Measurements from ENCODE around the gene LRCOL1.
"Not testable (repeated sequence)": the region's sequence is repeated elsewhere in the genome, so short reads cannot be mapped to it uniquely, and the experiment has no call there.

The LRCOL1 gene

DNA sequence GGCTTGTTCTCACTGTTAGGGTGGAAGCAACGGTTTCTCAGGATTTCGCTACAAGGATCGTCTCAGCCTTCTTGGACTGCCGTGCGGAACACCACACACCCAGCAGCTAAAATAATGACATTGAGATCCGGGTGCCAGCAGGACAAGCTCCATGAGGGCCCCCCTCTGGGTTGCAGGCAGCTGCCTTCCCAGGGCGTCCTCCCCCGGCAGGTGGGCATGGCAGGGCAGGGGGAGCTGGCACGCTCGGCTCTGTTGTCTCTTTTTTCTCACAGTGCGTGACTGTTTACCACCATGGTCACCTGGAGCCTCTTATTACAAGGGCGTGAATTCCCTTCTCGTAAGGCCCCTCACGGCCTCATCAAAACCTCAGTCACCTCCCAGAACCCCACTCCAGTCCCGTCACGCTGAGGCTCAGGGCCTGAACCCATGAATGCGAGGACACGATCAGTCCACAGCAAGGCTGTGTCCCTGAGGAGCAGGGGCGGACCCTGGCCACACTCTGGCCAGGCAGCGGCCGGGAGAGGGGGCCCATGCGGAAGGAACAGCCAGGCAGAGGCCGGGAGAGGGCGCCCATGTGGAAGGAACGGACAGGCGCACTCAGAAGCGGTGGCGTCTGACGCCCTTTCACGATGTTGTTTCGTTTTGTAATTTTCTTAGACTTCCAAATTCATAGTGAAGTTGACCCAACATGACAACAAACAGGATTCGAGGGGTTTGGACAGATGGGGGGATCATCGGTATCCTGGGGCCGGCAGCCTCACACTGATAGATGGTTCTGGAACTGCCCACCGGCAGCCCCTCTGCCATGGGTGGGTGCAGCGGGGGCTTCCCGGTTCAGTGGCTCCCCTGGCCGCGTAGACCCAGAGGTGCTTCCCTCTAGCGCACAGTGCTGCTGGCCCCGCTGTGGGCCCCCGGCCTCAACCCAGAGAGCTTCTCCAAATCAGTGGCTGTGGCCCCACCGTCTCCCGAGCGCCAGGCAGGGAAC, 10.0 kb downstream of the LRCOL1 start:
- DNase-seq (ENCODE audit: low read depth): no peak

GRCh38 chr12:132599502-132599901, 10.9 kb downstream of the LRCOL1 start:
- DNase-seq (ENCODE audit: low read depth): not testable (repeated sequence)

- no peak for DNase-seq (ENCODE audit: low read depth)
These were observed 12.8 kb downstream of the LRCOL1 start for GRCh38 chr12:132597333-132598316.

DNA sequence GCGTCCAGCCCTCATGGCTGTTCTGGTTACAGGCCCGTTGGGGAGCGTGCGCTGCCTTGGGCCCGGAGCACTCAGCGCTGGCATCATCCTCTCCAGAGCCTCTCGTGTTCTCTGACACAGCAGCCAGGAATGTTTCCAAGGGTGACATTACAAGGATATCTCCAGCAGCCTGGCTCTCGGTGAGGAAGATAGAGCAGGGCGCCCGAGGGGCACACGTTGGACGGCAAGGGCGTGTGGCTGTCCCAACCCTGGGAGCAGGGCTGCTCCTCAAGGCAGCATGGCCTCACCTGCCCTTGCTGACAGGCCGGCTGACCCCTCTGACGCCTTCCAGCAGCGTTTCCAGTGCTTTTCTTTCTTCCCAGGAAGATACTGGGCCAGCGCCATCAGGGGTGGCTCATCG, 14.4 kb downstream of the LRCOL1 start:
- DNase-seq (ENCODE audit: low read depth): no peak

DNA sequence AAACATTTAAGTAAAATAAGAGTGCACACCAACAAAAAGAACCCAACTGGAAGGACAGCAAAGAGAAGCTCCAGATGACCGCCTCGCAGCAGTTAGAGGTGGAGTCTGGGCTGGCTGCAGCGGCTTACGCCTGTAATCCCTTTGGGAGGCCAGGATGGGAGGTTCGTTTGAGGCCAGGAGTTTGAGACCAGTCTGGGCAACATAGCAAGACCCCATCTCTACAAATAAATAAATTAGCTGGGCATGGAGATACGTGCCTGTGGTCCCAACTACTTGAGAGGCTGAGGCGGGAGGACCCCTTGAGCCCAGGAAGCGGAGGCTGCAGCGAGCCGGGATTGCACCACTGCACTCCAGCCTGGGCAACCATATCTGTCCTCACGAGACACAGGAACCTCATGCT, 15.2 kb downstream of the LRCOL1 start:
- no peak for DNase-seq (ENCODE audit: low read depth)

DNA sequence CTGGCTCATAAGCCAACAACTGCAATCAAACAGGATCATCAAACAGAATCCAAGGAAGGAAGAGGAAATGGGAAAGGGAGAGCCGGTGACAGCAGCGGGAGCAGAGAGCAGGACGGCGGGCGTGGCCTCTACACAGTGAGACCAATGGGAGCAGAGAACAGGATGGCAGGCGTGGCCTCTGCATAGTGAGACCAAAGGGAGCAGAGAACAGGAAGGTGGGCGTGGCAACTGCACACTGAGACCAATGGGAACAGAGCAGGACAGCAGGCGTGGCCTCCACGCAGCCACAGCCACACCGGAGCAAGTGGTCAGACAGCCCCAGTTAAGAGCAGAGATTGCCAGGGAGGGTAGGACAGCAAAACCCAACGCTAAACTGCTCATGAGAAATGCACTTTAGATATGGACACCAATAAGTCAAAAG, 16.4 kb downstream of the LRCOL1 start:
- no peak for DNase-seq (ENCODE audit: low read depth)

- DNase-seq (ENCODE audit: low read depth): no peak
These were observed 16.9 kb downstream of the LRCOL1 start for GRCh38 chr12:132593521-132593920.

- no peak for DNase-seq (ENCODE audit: low read depth)
These were observed 17.3 kb downstream of the LRCOL1 start for GRCh38 chr12:132593071-132593470.

DNA sequence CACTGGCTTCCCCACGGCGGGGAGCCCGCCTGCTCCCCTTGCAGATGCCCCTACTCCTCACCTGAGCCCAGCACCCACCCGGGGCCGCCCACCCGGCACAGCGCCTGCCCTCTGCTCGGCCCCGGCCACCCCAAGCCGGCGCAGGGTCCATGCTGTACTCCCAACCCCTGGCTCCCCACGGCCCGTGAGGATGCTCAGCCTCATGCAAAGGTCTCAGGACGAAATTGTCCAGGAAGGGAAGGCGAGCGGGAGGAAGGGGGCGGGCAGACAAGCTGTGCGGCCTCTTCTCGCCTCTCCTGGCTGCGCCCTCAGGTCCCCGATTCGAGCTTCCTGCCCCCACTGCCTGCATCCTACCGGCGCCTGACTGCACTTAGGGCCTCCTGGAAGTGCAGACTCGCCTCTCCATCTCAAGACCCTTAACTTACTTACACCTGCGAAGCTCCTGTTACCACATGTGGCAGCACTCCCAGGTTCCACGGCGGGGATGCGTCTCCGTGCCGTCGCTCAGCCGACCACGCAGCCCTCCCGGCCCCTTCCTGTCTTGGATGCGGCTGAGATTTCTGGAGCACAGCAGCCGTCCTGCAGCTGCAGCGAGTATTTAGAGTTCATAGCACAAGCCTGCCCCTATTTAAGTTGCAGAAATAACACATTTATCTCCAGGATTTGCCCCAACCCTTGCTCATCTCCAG, 18.0 kb downstream of the LRCOL1 start:
- DNase-seq (ENCODE audit: low read depth): no peak

DNA sequence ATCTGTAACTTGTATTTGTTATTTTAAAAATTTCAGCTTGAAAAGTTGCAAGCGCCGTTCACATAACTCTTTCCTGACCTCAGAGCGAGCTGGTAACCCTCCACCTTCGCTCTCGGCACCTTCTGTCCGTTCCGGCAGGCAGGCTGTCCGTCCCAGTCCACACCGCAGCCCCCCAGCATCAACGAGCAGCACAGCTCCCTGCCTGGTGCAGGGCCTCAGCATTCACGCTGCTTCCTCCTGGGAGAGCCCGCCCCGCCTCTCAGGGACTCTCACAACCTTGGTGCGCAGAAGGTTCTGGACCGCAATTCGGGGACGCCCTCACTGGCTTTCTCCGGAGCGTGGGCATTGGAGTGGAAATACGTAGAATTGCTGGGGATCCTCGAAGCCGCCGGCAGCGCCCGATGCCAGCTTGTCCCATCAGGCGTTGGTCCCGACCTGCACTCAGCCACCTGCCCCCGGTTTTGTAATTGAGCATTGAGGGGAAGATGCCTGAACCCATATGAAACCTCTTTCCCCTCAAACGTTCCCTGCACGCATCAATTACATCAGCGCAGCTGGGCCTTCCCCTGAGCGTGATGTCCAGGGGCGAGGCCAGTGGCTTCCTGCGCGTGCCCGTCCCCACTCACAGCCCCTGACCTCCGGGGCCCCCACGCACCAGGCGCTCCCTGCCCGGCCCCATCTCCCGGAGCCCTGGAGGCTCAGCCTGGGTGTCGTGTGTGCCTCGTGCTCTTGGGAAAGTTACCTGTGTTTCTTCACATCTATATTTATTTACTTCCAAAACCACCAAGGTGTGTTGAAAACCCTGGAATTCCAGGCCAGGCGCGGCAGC, 19.1 kb downstream of the LRCOL1 start:
- DNase-seq (ENCODE audit: low read depth): no peak

- no peak for DNase-seq (ENCODE audit: low read depth)
These were observed 21.3 kb downstream of the LRCOL1 start for GRCh38 chr12:132588821-132589669.

GRCh38 chr12:132588319-132588718, 22.1 kb downstream of the LRCOL1 start:
- DNase-seq (ENCODE audit: low read depth): no peak

- no peak for DNase-seq (ENCODE audit: low read depth)
These were observed 22.6 kb downstream of the LRCOL1 start for GRCh38 chr12:132587781-132588180.

- DNase-seq (ENCODE audit: low read depth): no peak
These were observed 23.5 kb downstream of the LRCOL1 start for GRCh38 chr12:132586929-132587328.

DNA sequence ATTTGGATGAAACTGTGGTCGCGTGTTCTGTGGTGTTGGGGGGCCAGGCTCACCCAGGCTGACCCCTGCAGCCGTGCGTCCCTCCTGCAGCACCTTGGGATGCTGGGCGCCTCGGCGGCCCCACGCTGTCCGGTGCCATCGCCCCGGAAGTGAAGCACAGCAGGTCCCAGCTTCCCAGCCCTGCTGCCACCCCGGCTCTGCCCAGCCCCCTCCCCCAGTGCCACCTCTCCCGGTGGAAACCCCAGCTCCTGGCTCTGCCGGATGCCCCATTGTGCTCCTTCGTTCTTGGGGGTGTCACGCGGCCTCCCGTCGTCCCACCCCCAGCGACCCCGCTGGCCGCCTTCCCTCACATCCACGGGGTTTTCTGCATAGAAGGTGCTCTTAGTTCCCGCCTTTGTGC, 25.2 kb downstream of the LRCOL1 start:
- no peak for DNase-seq (ENCODE audit: low read depth)

DNA sequence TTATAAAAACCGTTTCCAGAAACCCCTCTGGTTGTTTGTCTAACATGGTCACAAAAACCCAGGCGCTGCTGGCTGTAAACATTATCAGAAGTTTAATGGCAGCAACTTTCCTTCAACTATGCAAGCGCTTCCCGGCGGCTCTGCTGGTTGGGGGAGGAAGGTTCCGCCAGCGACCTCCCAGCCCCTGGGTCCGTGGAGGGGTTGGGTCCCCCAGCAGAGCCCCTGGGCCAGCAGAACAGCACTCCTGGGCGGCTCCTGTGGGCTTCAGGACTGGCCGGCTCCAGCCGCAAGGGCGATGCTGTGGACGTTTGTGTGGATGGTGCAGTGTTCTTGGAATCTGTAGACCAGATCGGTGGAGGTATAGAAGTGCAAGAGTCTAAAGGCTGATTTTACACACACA, 26.0 kb downstream of the LRCOL1 start:
- DNase-seq (ENCODE audit: low read depth): no peak

- DNase-seq (ENCODE audit: low read depth): no peak
These were observed 26.6 kb downstream of the LRCOL1 start for GRCh38 chr12:132583736-132584135.

- DNase-seq (ENCODE audit: low read depth): no peak
These were observed 27.0 kb downstream of the LRCOL1 start for GRCh38 chr12:132583411-132583710.

DNA sequence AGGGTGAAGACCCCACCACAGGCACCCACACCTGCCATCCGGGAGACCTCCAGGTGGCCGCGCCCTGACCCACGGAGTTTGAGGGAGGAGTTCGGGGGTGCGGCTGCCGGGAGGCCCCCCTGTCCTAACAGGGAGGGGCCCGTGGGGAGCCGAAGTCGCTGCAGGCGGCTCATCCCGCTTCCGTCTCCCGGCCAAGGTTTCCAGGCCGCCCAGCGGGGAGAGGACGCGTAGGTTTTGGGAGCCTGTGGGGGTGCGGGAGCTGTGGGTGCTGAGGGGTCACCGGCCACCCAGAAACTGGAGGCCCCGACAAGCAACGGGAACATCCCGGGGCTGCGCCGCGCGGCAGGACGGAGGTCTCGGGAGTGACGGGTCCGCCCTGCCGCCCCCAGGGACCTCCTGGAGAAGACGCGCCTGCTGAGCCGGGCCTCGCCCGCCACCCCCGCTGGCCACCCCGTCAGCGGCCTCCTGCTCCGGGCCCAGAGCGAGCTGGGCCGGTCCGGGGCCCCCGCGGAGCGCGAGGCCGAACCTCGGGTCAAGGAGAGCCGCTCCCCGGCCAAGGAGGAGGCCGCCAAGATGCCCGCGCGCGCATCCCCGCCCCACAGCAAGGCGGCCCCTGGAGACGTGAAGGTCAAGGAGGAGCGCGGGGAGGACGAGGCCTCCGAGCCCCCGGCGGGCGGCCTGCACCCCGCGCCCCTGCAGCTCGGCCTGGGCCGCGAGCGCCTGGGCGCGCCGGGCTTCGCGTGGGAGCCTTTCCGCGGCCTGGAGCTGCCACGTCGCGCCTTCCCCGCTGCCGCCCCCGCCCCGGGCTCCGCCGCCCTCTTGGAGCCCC, 27.6 kb downstream of the LRCOL1 start:
- DNase-seq (ENCODE audit: low read depth): no peak

- DNase-seq (ENCODE audit: low read depth): no peak
These were observed 28.3 kb downstream of the LRCOL1 start for GRCh38 chr12:132582058-132582420.
